ENCODE data around the gene RNF19B.
"Not testable (repeated sequence)": the region's sequence is repeated elsewhere in the genome, so short reads cannot be mapped to it uniquely, and the experiment has no call there.

Gene RNF19B

GRCh38 chr1:32991819-32992488 lies 27.3 kb upstream of the RNF19B start:
- no peak for DNase-seq (ENCODE audit: low spot score)

- DNase-seq (ENCODE audit: low spot score) = no peak
Observed at GRCh38 chr1:32991386-32991785, 26.8 kb upstream of the RNF19B start.

GRCh38 chr1:32990887-32991286 lies 26.3 kb upstream of the RNF19B start:
- DNase-seq (ENCODE audit: low spot score) = no peak

- DNase-seq (ENCODE audit: low spot score) = peak; percentile 89
Observed at GRCh38 chr1:32989160-32990050, 24.8 kb upstream of the RNF19B start.

GRCh38 chr1:32988665-32989064 lies 24.1 kb upstream of the RNF19B start:
- no peak for DNase-seq (ENCODE audit: low spot score)

GRCh38 chr1:32985226-32985625 lies 20.6 kb upstream of the RNF19B start:
- no peak for DNase-seq (ENCODE audit: low spot score)

GRCh38 chr1:32984455-32985171 lies 20.0 kb upstream of the RNF19B start:
- no peak for DNase-seq (ENCODE audit: low spot score)

- no peak for DNase-seq (ENCODE audit: low spot score)
Observed at GRCh38 chr1:32984090-32984454, 19.5 kb upstream of the RNF19B start.

GRCh38 chr1:32983020-32983419 lies 18.4 kb upstream of the RNF19B start:
- no peak for DNase-seq (ENCODE audit: low spot score)

GRCh38 chr1:32981003-32981901 lies 16.6 kb upstream of the RNF19B start:
- no peak for DNase-seq (ENCODE audit: low spot score)

GRCh38 chr1:32980080-32980479 lies 15.5 kb upstream of the RNF19B start:
- DNase-seq (ENCODE audit: low spot score) = no peak

- no peak for DNase-seq (ENCODE audit: low spot score)
Observed at GRCh38 chr1:32978854-32979253, 14.2 kb upstream of the RNF19B start.

GRCh38 chr1:32977546-32978087 lies 13.0 kb upstream of the RNF19B start:
- DNase-seq (ENCODE audit: low spot score) = no peak

- DNase-seq (ENCODE audit: low spot score) = not testable (repeated sequence)
Observed at GRCh38 chr1:32975055-32975454, 10.4 kb upstream of the RNF19B start.

- not testable (repeated sequence) for DNase-seq (ENCODE audit: low spot score)
Observed at GRCh38 chr1:32973458-32973857, 8.8 kb upstream of the RNF19B start.

GRCh38 chr1:32972814-32973428 lies 8.3 kb upstream of the RNF19B start:
- DNase-seq (ENCODE audit: low spot score) = peak; percentile 62

GRCh38 chr1:32971576-32971975 lies 7.0 kb upstream of the RNF19B start:
- DNase-seq (ENCODE audit: low spot score) = no peak

GRCh38 chr1:32971156-32971555 lies 6.5 kb upstream of the RNF19B start:
- no peak for DNase-seq (ENCODE audit: low spot score)

- DNase-seq (ENCODE audit: low spot score) = no peak
Observed at GRCh38 chr1:32969566-32969965, 5.0 kb upstream of the RNF19B start.

GRCh38 chr1:32967888-32968568 lies 3.4 kb upstream of the RNF19B start:
- DNase-seq (ENCODE audit: low spot score) = peak; percentile 60

All from hepatic stellate cell (primary cell).